GM12878 (cell line): Measurements from ENCODE around the gene TCF23. TPM values are rescaled to one million over a fixed set of nuclear protein-coding genes. Genes with fewer than 3 reads are reported as not detected.

ENCODE experiments used
- ATAC-seq: fragments of 200-7000 bp; cut with Tn5 transposase; 3 replicates; pipeline ENCODE4 v1.9.1; 2020; ENCODE audit warnings: mild to moderate bottlenecking, moderate library complexity
- BruUV-seq: library from RNA; stranded (reverse); fragments of 400-500 nt; replicated peaks from 2 replicates; lab custom pipeline; 2021; lab: Mats Ljungman, UMichigan
- CTCF ChIA-PET: fragments of 300-600 bp; sonication (Branson Sonifier 250); formaldehyde crosslinking; extraction: SDS; loops from one replicate; lab custom pipeline; 2021; ENCODE audit warnings: inconsistent platforms; lab: Yijun Ruan, JAX
- POLR2A ChIA-PET: fragments of 350-600 bp; formaldehyde crosslinking; extraction: SDS; loops from one replicate; lab custom pipeline; 2021; ENCODE audit warnings: inconsistent platforms; lab: Charles Lee
- RAD21 ChIA-PET: fragments of 300-600 bp; sonication (Branson Sonifier 250); formaldehyde crosslinking; loops from one replicate; lab custom pipeline; 2023; ENCODE audit warnings: antibody characterized with exemption; ENCODE audit not compliant: unreplicated experiment; lab: Charles Lee
- SMC1A ChIA-PET: fragments of 300-600 bp; sonication (Branson Sonifier 250); formaldehyde crosslinking; loops from one replicate; lab custom pipeline; 2023; ENCODE audit not compliant: unreplicated experiment, uncharacterized antibody; lab: Charles Lee
- DNase-seq: peaks from one replicate; pipeline ENCODE4 v3.0.0-alpha.2; 2011; ENCODE audit warnings: low read depth, low spot score
- FAIRE-seq: peaks from 3 replicates; lab custom pipeline; 2011; peaks lifted over from hg19 to GRCh38; lab: Jason Lieb, UNC
- H2AFZ ChIP-seq: 2 replicates; pipeline ENCODE4 v1.6.0; 2011; ENCODE audit warnings: low read depth, low read length, control low read depth; ENCODE audit not compliant: control insufficient read depth
- H3K27ac ChIP-seq: 2 replicates; pipeline ENCODE4 v1.5.1; 2011; ENCODE audit warnings: control low read depth; ENCODE audit not compliant: control insufficient read depth, insufficient read depth
- H3K27me3 ChIP-seq, 2 experiments: replicated peaks in 1 of 2; 2 replicates each; pipeline versions ENCODE4 v1.6.0 to v1.6.1; 2011; ENCODE audit warnings: low read length in 1 of 2; ENCODE audit not compliant: control insufficient read depth in 2 of 2, insufficient read depth in 2 of 2
- H3K36me3 ChIP-seq, 2 experiments: 2 replicates each; pipeline ENCODE4 v1.5.1; 2011; ENCODE audit warnings: low read length in 1 of 2; ENCODE audit not compliant: control insufficient read depth in 2 of 2, insufficient read depth in 2 of 2
- H3K4me1 ChIP-seq: 2 replicates; pipeline ENCODE4 v1.6.1; 2011; ENCODE audit warnings: mild to moderate bottlenecking, low read length, moderate library complexity, mixed read lengths; ENCODE audit not compliant: control insufficient read depth, insufficient read depth
- H3K4me2 ChIP-seq: 2 replicates; pipeline ENCODE4 v1.6.0; 2011; ENCODE audit warnings: control low read depth; ENCODE audit not compliant: control insufficient read depth, insufficient read depth
- H3K4me3 ChIP-seq: fragments of 200-600 bp; sonication (generic); 2 replicates; pipeline ENCODE4 v1.5.1; 2016
- H3K79me2 ChIP-seq: 2 replicates; pipeline ENCODE4 v1.6.0; 2011; ENCODE audit warnings: low read length; ENCODE audit not compliant: control insufficient read depth, insufficient read depth
- H3K9ac ChIP-seq: 2 replicates; pipeline ENCODE4 v1.8.0; 2011; ENCODE audit warnings: low read length, control low read depth, mixed read lengths; ENCODE audit not compliant: control insufficient read depth, insufficient read depth
- H3K9me3 ChIP-seq: replicated peaks from 3 replicates; pipeline ENCODE4 v1.5.1; 2011; ENCODE audit warnings: mild to moderate bottlenecking, low read length; ENCODE audit not compliant: control insufficient read depth, insufficient read depth
- H4K20me1 ChIP-seq: 2 replicates; pipeline ENCODE4 v1.6.0; 2011; ENCODE audit not compliant: control insufficient read depth, insufficient read depth
- ESRRA ChIP-seq: IDR thresholded peaks from 2 replicates; pipeline ENCODE4 v1.6.1; 2012; ENCODE audit warnings: mild to moderate bottlenecking, low read length, improper control_type of control experiment
- RBBP5 ChIP-seq: fragments of 200-600 bp; sonication (generic); conservative IDR thresholded peaks from 2 replicates; pipeline ENCODE4 v1.6.1; 2016
- SPI1 ChIP-seq: IDR thresholded peaks from 2 replicates; pipeline ENCODE4 v1.6.1; 2011; ENCODE audit warnings: low read depth, mild to moderate bottlenecking, low read length, moderate library complexity, borderline replicate concordance; ENCODE audit not compliant: insufficient read depth
- WGBS: methylation state at CpG from one replicate; pipeline ENCODE4 v1.1.6; 2016; ENCODE audit warnings: low lambda C conversion rate; ENCODE audit not compliant: insufficient replicate concordance, insufficient coverage; ENCODE audit errors: missing lambda C conversion rate; 5-methylcytosine and 5-hydroxymethylcytosine counted together
- in situ Hi-C: fragments of 300-500 bp; cut with MboI; formaldehyde crosslinking; loops from 9 replicates; pipeline ENCODE4 v1.14.3; 2018; ENCODE audit warnings: mixed read lengths
- intact Hi-C: fragments of 100-400 bp; cut with micrococcal nuclease; formaldehyde crosslinking; loops from one replicate; pipeline ENCODE4 v1.14.2; 2022; ENCODE audit not compliant: unreplicated experiment
- polyA plus RNA-seq, 11 experiments: library from polyadenylated mRNA; depleted of rRNA in 4 of 11; unstranded in 6 of 11; stranded (reverse) in 5 of 11; fragments of >200 nt; fragmentation: Nextera tagmentation in 4 of 11; fragmentation: Illumina TruSeq in 1 of 11; extraction: Ambion mirVana in 4 of 11; extraction: Trizol in 1 of 11; gene quantifications; 1 replicate in 1 of 11; 2 replicates in 10 of 11; pipeline versions ENCODE4 v1.2.1 to v1.2.3, GENCODE V29; 2011 to 2016; ENCODE audit warnings: inconsistent platforms in 2 of 11, missing spikeins in 2 of 11, low read depth in 1 of 11
- total RNA-seq, 4 experiments: library from RNA; depleted of rRNA in 3 of 4; stranded (reverse); fragments of >200 nt in 3 of 4; fragmentation: Illumina TruSeq in 1 of 4; extraction: Trizol in 1 of 4; gene quantifications; 2 replicates each; pipeline versions ENCODE4 v1.2.1 to v1.2.3, GENCODE V29; 2013 to 2021

The TCF23 gene
- total and polyA plus RNA-seq, 10 of the 15 experiments (the other 5 are each of a cell fraction or from before 2014, with no cell fraction given): not detected

DNA sequence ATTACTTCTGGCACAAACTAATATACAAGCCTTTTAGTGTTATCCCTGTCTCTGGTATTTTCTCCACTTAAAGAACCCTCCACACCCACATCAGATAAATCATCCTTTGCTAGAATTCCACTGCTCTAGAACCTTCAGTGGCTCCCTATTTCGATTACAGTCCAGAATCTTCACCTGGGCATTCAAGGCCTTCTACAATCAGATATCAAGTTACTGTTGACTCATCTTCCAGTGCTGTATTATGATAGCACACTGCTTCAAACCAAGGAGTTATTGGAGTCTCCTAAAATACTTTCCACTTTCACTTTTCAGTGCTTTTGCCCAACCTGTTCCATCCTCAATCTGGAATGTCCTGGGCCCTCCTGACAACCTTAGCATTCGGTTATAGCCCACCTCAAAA is 33.3 kb upstream of the TCF23 start:
- intact Hi-C loops: no loop called here
- ChIA-PET RAD21 (no interaction called here), SMC1A (interaction anchor here (1.0 kb wide), 1 partner anchor 69 kb away, joined by 3 read pairs; no protein-coding TSS in a partner anchor), POLR2A (interaction anchor here (0.6 kb wide), 1 partner anchor 35 kb away, joined by 3 read pairs; no protein-coding TSS in a partner anchor)
- in situ Hi-C loops: no loop called here
- Histone ChIP-seq H3K79me2 (no peaks in the 10 kb centered on the region), H3K4me2 (no peak overlapping the region), H3K4me1 (no peaks in the 10 kb centered on the region; the same call in 1 of the 2 replicates), H3K27ac (no peak overlapping the region), H4K20me1 (no peaks in the 10 kb centered on the region)
- 2% methylated on average over 2 of the region's 2 CpGs for WGBS
- BruUV-seq: no TSS peak
- no peak for DNase-seq
- TF ChIP-seq RBBP5 (no peak), SPI1 (no peak)
- TF ChIP-seq, all 136 proteins: peak for 0
- Histone ChIP-seq H3K36me3 (no peaks in the 10 kb centered on the region), H3K4me3 (no peak overlapping the region), H2AFZ (no peak overlapping the region), H3K9me3 (no peaks in the 10 kb centered on the region), H3K9ac (no peak overlapping the region), H3K27me3 (peaks cover 6 to 7% of the 10 kb centered on the region in 2 experiments)
- CTCF ChIA-PET: interaction anchor here (1.7 kb wide), 1 partner anchor 18 kb away, joined by 4 read pairs; no protein-coding TSS in a partner anchor
- FAIRE-seq (no peak), ATAC-seq (no peak)

DNA sequence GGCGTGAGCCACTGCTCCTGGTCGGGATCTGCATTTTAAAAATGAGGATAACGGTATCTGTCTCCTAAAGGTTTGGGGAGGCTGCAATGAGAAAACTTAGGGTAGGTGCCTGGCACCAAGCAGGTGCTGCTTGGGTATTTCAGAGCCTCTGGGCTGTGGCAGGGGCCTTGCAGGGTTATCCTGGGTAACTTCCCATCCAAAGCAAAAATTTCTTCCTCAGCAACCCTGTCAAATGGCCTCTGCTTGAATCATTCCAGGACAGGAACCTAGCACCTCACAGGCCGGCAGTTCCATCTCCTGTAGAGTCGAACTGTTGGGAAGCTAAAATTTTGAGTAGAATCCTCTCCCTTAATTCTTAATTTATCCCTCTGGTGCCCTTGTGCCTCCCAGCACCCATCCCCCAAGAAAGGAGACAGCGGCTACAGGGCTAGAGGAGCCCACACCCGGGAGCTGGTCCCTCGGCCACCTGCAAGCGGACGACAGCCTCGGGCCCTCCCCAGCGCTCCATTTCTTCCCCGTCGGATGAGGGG is 30.7 kb upstream of the TCF23 start:
- H3K9ac ChIP-seq: no peak overlapping the region
- ChIA-PET CTCF (interaction anchor here (1.5 kb wide), 1 partner anchor 162 kb away, joined by 4 read pairs; no protein-coding TSS in a partner anchor), RAD21 (no interaction called here), SMC1A (no interaction called here), POLR2A (no interaction called here)
- H3K4me3 ChIP-seq: no peak overlapping the region
- H3K9me3 ChIP-seq: no peaks in the 10 kb centered on the region
- H3K4me2 ChIP-seq: no peak overlapping the region
- no peak for TF ChIP-seq ESRRA
- BruUV-seq: no TSS peak
- H3K36me3 ChIP-seq: no peaks in the 10 kb centered on the region
- H3K27me3 ChIP-seq: peaks cover 6 to 7% of the 10 kb centered on the region in 2 experiments
- no peaks in the 10 kb centered on the region; the same call in 1 of the 2 replicates for H3K4me1 ChIP-seq
- FAIRE-seq: no peak
- no peaks in the 10 kb centered on the region for H4K20me1 ChIP-seq
- no peak for ATAC-seq
- in situ Hi-C loops: no loop called here
- intact Hi-C loops: no loop called here
- no peak overlapping the region for H3K27ac ChIP-seq
- DNase-seq: no peak
- WGBS: 46% methylated on average over 14 of the region's 14 CpGs
- no peaks in the 10 kb centered on the region for H3K79me2 ChIP-seq
- H2AFZ ChIP-seq: no peak overlapping the region
